IMR-90 (cell line): ENCODE data around the gene CFAP251.

Experiments
- BHLHE40 ChIP-seq: fragments of 150-350 bp; IDR thresholded peaks from 2 replicates; pipeline ENCODE4 v1.6.1; 2016; ENCODE audit warnings: mild to moderate bottlenecking, low read depth, low read length
- CEBPB ChIP-seq: IDR thresholded peaks from 2 replicates; pipeline ENCODE4 v1.6.1; 2012; ENCODE audit warnings: low read depth, low read length, improper control_type of control experiment
- CTCF ChIP-seq: conservative IDR thresholded peaks from 2 replicates; pipeline ENCODE4 v1.5.1; 2012; ENCODE audit warnings: mild to moderate bottlenecking, low read depth, low read length, improper control_type of control experiment
- FOS ChIP-seq: fragments of 150-350 bp; IDR thresholded peaks from 2 replicates; pipeline ENCODE4 v1.6.1; 2016; ENCODE audit warnings: low read depth, low read length
- MAFK ChIP-seq: IDR thresholded peaks from 2 replicates; pipeline ENCODE4 v1.6.1; 2012; ENCODE audit warnings: low read depth, low read length, improper control_type of control experiment
- MAZ ChIP-seq: IDR thresholded peaks from 2 replicates; pipeline ENCODE4 v1.6.1; 2012; ENCODE audit warnings: low read depth, mild to moderate bottlenecking, low read length, improper control_type of control experiment, moderate library complexity, borderline replicate concordance
- MXI1 ChIP-seq: IDR thresholded peaks from 2 replicates; pipeline ENCODE4 v1.6.1; 2012; ENCODE audit warnings: low read depth, mild to moderate bottlenecking, low read length, moderate library complexity, borderline replicate concordance
- NFE2L2 ChIP-seq: fragments of 150-350 bp; IDR thresholded peaks from 2 replicates; pipeline ENCODE4 v1.6.1; 2016; ENCODE audit warnings: low read depth, mild to moderate bottlenecking, low read length
- POLR2A ChIP-seq: IDR thresholded peaks from 2 replicates; pipeline ENCODE4 v1.6.1; 2012; ENCODE audit warnings: mild to moderate bottlenecking, low read depth, low read length
- RAD21 ChIP-seq: IDR thresholded peaks from 2 replicates; pipeline ENCODE4 v1.6.1; 2012; ENCODE audit warnings: low read length, improper control_type of control experiment
- RCOR1 ChIP-seq: IDR thresholded peaks from 2 replicates; pipeline ENCODE4 v1.6.1; 2012; ENCODE audit warnings: mild to moderate bottlenecking, low read length, improper control_type of control experiment; ENCODE audit not compliant: insufficient replicate concordance
- RFX5 ChIP-seq: IDR thresholded peaks from 2 replicates; pipeline ENCODE4 v1.8.0; 2012; ENCODE audit warnings: low read depth, mild to moderate bottlenecking, low read length, moderate library complexity
- SMC3 ChIP-seq: fragments of 150-350 bp; IDR thresholded peaks from 2 replicates; pipeline ENCODE4 v1.6.1; 2016; ENCODE audit warnings: low read depth, mild to moderate bottlenecking, antibody characterized with exemption, low read length, moderate library complexity
- TF ChIP-seq, protein P1 (sequence below): fragments of 150-350 bp; IDR thresholded peaks from 2 replicates; pipeline ENCODE4 v1.6.1; 2017; ENCODE audit warnings: mild to moderate bottlenecking, antibody characterized with exemption, low read length, low read depth

DNA sequence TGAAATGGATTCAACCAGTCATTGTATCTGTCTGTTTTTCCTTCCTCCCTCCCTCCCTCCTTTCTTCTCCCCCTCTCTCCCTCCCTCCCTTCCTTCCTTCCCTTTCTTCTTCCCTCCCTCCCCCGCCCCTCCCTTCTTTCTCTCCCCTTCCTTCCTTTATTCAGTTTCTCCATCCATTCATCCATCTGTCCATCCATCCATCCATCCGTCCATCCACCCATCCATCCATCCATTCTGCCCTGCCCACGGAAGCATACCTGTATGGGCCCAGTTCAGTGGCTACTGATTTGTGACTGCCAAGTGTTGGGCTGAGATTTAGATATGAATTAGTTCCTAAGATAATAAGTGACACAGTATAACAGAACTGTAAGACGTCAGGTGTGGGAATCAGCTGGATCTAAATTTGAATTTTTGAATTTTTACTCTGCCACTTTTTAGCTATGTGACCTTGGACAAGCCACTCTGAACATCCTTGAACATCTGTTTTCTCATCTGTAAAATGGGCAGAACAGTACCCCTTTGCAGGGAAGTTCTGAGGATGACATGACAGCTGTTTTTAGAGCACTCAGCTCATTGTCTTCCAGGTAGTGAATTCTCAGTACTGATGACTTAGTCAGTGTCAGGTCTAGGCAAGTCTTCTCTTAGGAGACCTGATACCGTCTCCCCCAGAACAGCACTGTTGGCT, 42.9 kb downstream of the CFAP251 start:
- TF ChIP-seq BHLHE40 (no peak), POLR2A (no peak), CTCF (no peak), RFX5 (no peak), MAFK (no peak), RAD21 (no peak), MXI1 (no peak), RCOR1 (no peak), CEBPB (no peak), SMC3 (no peak), MAZ (no peak), FOS (no peak), NFE2L2 (no peak)
- TF ChIP-seq, protein P1, sequence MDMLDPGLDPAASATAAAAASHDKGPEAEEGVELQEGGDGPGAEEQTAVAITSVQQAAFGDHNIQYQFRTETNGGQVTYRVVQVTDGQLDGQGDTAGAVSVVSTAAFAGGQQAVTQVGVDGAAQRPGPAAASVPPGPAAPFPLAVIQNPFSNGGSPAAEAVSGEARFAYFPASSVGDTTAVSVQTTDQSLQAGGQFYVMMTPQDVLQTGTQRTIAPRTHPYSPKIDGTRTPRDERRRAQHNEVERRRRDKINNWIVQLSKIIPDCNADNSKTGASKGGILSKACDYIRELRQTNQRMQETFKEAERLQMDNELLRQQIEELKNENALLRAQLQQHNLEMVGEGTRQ = no peak
